Activated CD4-positive, alpha-beta T cell treated with anti-CD3 and anti-CD28 coated beads, Interleukin-2, amount 10 ng/mL, durations not matched to agents 7 days and 5 days (primary cell): Measurements from ENCODE around the gene EAF1. TPM values are rescaled to one million over a fixed set of nuclear protein-coding genes. Genes with fewer than 3 reads are reported as not detected.
"Not testable (repeated sequence)": the region's sequence is repeated elsewhere in the genome, so short reads cannot be mapped to it uniquely, and the experiment has no call there.

Source experiments
- CTCF ChIA-PET: fragments of 350-600 bp; sonication (Branson Sonifier 250); formaldehyde crosslinking; loops from one replicate; lab custom pipeline; 2021; ENCODE audit warnings: antibody characterized with exemption; lab: Charles Lee
- POLR2A ChIA-PET: fragments of 350-600 bp; sonication (Branson Sonifier 250); formaldehyde crosslinking; loops from one replicate; lab custom pipeline; 2021; ENCODE audit warnings: antibody characterized with exemption; lab: Charles Lee
- DNase-seq: peaks from one replicate; pipeline ENCODE4 v3.0.0-alpha.2; 2020
- H3K27ac Mint-ChIP-seq: one replicate; pipeline ENCODE4 v1.8.0; 2021; ENCODE audit warnings: mild to moderate bottlenecking, moderate library complexity, mixed read lengths
- H3K27me3 Mint-ChIP-seq: one replicate; pipeline ENCODE4 v1.8.0; 2021; ENCODE audit warnings: mixed read lengths
- H3K36me3 Mint-ChIP-seq: one replicate; pipeline ENCODE4 v1.8.0; 2021; ENCODE audit warnings: low read depth, mixed read lengths
- H3K4me1 Mint-ChIP-seq: one replicate; pipeline ENCODE4 v1.8.0; 2021; ENCODE audit warnings: mixed read lengths
- H3K4me3 Mint-ChIP-seq: one replicate; pipeline ENCODE4 v1.8.0; 2021; ENCODE audit warnings: mild to moderate bottlenecking, moderate library complexity, mixed read lengths
- H3K9me3 Mint-ChIP-seq: one replicate; pipeline ENCODE4 v1.8.0; 2021; ENCODE audit warnings: mixed read lengths
- total RNA-seq, 2 experiments: library from RNA; stranded (reverse); gene quantifications; one replicate each; pipeline ENCODE4 v1.2.3, GENCODE V29; 2021

EAF1 gene
- total RNA-seq, 2 experiments from 2014 or later = 30.6 to 32.5 TPM

GRCh38 chr3:15410966-15411365 is 16.4 kb upstream of the EAF1 start:
- H3K9me3 Mint-ChIP-seq, H3K4me1 Mint-ChIP-seq, H3K27me3 Mint-ChIP-seq, H3K27ac Mint-ChIP-seq, DNase-seq, H3K4me3 Mint-ChIP-seq, CTCF ChIA-PET: not testable (repeated sequence)
- H3K36me3 Mint-ChIP-seq = peaks cover 37% of the 10 kb centered on the region
- POLR2A ChIA-PET = interaction anchor here (0.6 kb wide), 1 partner anchor 31 kb away, joined by 3 read pairs; no protein-coding TSS in a partner anchor

- no peaks in the 10 kb centered on the region for H3K27me3 Mint-ChIP-seq
- H3K27ac Mint-ChIP-seq = no peak overlapping the region
- ChIA-PET POLR2A (no interaction called here), CTCF (no interaction called here)
- peaks cover 31% of the 10 kb centered on the region for H3K36me3 Mint-ChIP-seq
- H3K4me1 Mint-ChIP-seq = peaks cover 20% of the 10 kb centered on the region
- no peaks in the 10 kb centered on the region for H3K9me3 Mint-ChIP-seq
- DNase-seq = no peak
- H3K4me3 Mint-ChIP-seq = no peak overlapping the region
Measured at GRCh38 chr3:15420871-15421270, 6.5 kb upstream of the EAF1 start.

- peak overlapping the region; percentile 89 for H3K4me3 Mint-ChIP-seq
- H3K27ac Mint-ChIP-seq = peak overlapping the region; percentile 90
- ChIA-PET POLR2A (no interaction called here), CTCF (interaction anchor here (1.2 to 1.3 kb wide), 2 partner anchors 13 to 21 kb away, joined by 4 to 6 read pairs; no protein-coding TSS in a partner anchor)
- H3K36me3 Mint-ChIP-seq = peaks cover 55% of the 10 kb centered on the region
- H3K4me1 Mint-ChIP-seq = peaks cover 51% of the 10 kb centered on the region
- H3K27me3 Mint-ChIP-seq = no peaks in the 10 kb centered on the region
- no peaks in the 10 kb centered on the region for H3K9me3 Mint-ChIP-seq
- DNase-seq = no peak
Measured at GRCh38 chr3:15426579-15427118, 749 bp upstream of the EAF1 start.

- Mint-ChIP-seq H3K9me3 (no peaks in the 10 kb centered on the region), H3K4me3 (peak overlapping the region; percentile 89), H3K4me1 (peaks cover 54% of the 10 kb centered on the region), H3K27ac (peak overlapping the region; percentile 90), H3K27me3 (no peaks in the 10 kb centered on the region), H3K36me3 (peaks cover 54% of the 10 kb centered on the region)
- ChIA-PET CTCF (interaction anchor here (0.6 kb wide), 1 partner anchor 24 kb away, joined by 3 read pairs; no protein-coding TSS in a partner anchor), POLR2A (no interaction called here)
- no peak for DNase-seq
Measured at GRCh38 chr3:15427981-15428380, 583 bp downstream of the EAF1 start.

GRCh38 chr3:15428539-15428938 is 1.1 kb downstream of the EAF1 start:
- Mint-ChIP-seq H3K27ac (peak overlapping the region; percentile 90), H3K27me3 (no peaks in the 10 kb centered on the region), H3K9me3 (no peaks in the 10 kb centered on the region), H3K4me1 (peaks cover 56% of the 10 kb centered on the region), H3K36me3 (peaks cover 57% of the 10 kb centered on the region), H3K4me3 (peak overlapping the region; percentile 89)
- no peak for DNase-seq
- ChIA-PET CTCF (no interaction called here), POLR2A (no interaction called here)

- CTCF ChIA-PET = interaction anchor here (0.7 to 1.1 kb wide), 2 partner anchors 15 to 22 kb away, joined by 5 read pairs; no protein-coding TSS in a partner anchor
Measured at GRCh38 chr3:15429080-15429479, 1.7 kb downstream of the EAF1 start.

GRCh38 chr3:15430624-15431023 is 3.2 kb downstream of the EAF1 start:
- H3K4me3 Mint-ChIP-seq = no peak overlapping the region
- H3K27me3 Mint-ChIP-seq = no peaks in the 10 kb centered on the region
- no peak for DNase-seq
- no peaks in the 10 kb centered on the region for H3K9me3 Mint-ChIP-seq
- ChIA-PET CTCF (interaction anchor here (0.6 to 1.6 kb wide), 8 partner anchors 9 to 663 kb away, joined by 3 to 8 read pairs (median 3); no protein-coding TSS in a partner anchor), POLR2A (interaction anchor here (0.6 to 1.0 kb wide), 2 partner anchors 204 to 431 kb away, joined by 3 to 5 read pairs; no protein-coding TSS in a partner anchor)
- peaks cover 63% of the 10 kb centered on the region for H3K36me3 Mint-ChIP-seq
- H3K4me1 Mint-ChIP-seq = peaks cover 50% of the 10 kb centered on the region
- no peak overlapping the region for H3K27ac Mint-ChIP-seq

More at GRCh38 chr3:15429080-15429479, 1.7 kb downstream of the EAF1 start:
- Mint-ChIP-seq H3K27ac (no peak overlapping the region), H3K4me3 (peak overlapping the region; percentile 89), H3K4me1 (peaks cover 56% of the 10 kb centered on the region), H3K9me3 (no peaks in the 10 kb centered on the region), H3K27me3 (no peaks in the 10 kb centered on the region), H3K36me3 (peaks cover 61% of the 10 kb centered on the region)
- DNase-seq = no peak
- POLR2A ChIA-PET = no interaction called here

GRCh38 chr3:15431256-15431837 is 3.9 kb downstream of the EAF1 start:
- POLR2A ChIA-PET = no interaction called here
- no peak overlapping the region for H3K4me3 Mint-ChIP-seq
- H3K9me3 Mint-ChIP-seq = no peaks in the 10 kb centered on the region
- peaks cover 60% of the 10 kb centered on the region for H3K36me3 Mint-ChIP-seq
- H3K27ac Mint-ChIP-seq = no peak overlapping the region
- H3K4me1 Mint-ChIP-seq = peaks cover 43% of the 10 kb centered on the region
- no peaks in the 10 kb centered on the region for H3K27me3 Mint-ChIP-seq
- DNase-seq = no peak
- CTCF ChIA-PET = interaction anchor here (0.6 to 1.6 kb wide), 8 partner anchors 8 to 228 kb away, joined by 3 to 8 read pairs (median 3); partner anchors contain the start of gene CAPN7

- H3K4me1 Mint-ChIP-seq = peaks cover 33% of the 10 kb centered on the region
- H3K27ac Mint-ChIP-seq = no peak overlapping the region
- ChIA-PET CTCF (interaction anchor here (0.9 to 1.8 kb wide), 3 partner anchors 9 to 181 kb away, joined by 3 to 5 read pairs (median 4); no protein-coding TSS in a partner anchor), POLR2A (no interaction called here)
- no peak overlapping the region for H3K4me3 Mint-ChIP-seq
- no peaks in the 10 kb centered on the region for H3K9me3 Mint-ChIP-seq
- no peaks in the 10 kb centered on the region for H3K27me3 Mint-ChIP-seq
- peaks cover 68% of the 10 kb centered on the region for H3K36me3 Mint-ChIP-seq
- no peak for DNase-seq
Measured at GRCh38 chr3:15433531-15433930, 6.1 kb downstream of the EAF1 start.

- Mint-ChIP-seq H3K4me1 (peaks cover 32% of the 10 kb centered on the region), H3K36me3 (peaks cover 71% of the 10 kb centered on the region), H3K9me3 (no peaks in the 10 kb centered on the region), H3K27me3 (no peaks in the 10 kb centered on the region), H3K27ac (no peak overlapping the region), H3K4me3 (no peak overlapping the region)
- CTCF ChIA-PET = interaction anchor here (1.0 to 1.8 kb wide), 3 partner anchors 10 to 13 kb away, joined by 3 to 5 read pairs (median 3); no protein-coding TSS in a partner anchor
- POLR2A ChIA-PET = no interaction called here
- no peak for DNase-seq
Measured at GRCh38 chr3:15434756-15435155, 7.4 kb downstream of the EAF1 start.

GRCh38 chr3:15436246-15436645 is 8.8 kb downstream of the EAF1 start:
- peaks cover 79% of the 10 kb centered on the region for H3K36me3 Mint-ChIP-seq

GRCh38 chr3:15438983-15439382 is 11.6 kb downstream of the EAF1 start:
- no peak overlapping the region for H3K27ac Mint-ChIP-seq
- no peak for DNase-seq
- CTCF ChIA-PET = interaction anchor here (1.0 to 1.2 kb wide), 2 partner anchors 8 to 13 kb away, joined by 4 to 6 read pairs; no protein-coding TSS in a partner anchor
- H3K9me3 Mint-ChIP-seq = no peaks in the 10 kb centered on the region
- no peak overlapping the region for H3K4me3 Mint-ChIP-seq
- H3K4me1 Mint-ChIP-seq = peaks cover 23% of the 10 kb centered on the region
- peaks cover 88% of the 10 kb centered on the region for H3K36me3 Mint-ChIP-seq
- POLR2A ChIA-PET = no interaction called here
- no peaks in the 10 kb centered on the region for H3K27me3 Mint-ChIP-seq

More at GRCh38 chr3:15436246-15436645, 8.8 kb downstream of the EAF1 start:
- CTCF ChIA-PET = interaction anchor here (1.3 kb wide), 1 partner anchor 26 kb away, joined by 4 read pairs; no protein-coding TSS in a partner anchor
- Mint-ChIP-seq H3K27me3 (no peaks in the 10 kb centered on the region), H3K27ac (peak overlapping the region; percentile 69), H3K4me1 (peaks cover 33% of the 10 kb centered on the region), H3K9me3 (no peaks in the 10 kb centered on the region), H3K4me3 (no peak overlapping the region)
- POLR2A ChIA-PET = no interaction called here
- DNase-seq = no peak

- H3K36me3 Mint-ChIP-seq = peaks cover 84% of the 10 kb centered on the region
- no peak for DNase-seq
- peaks cover 23% of the 10 kb centered on the region for H3K4me1 Mint-ChIP-seq
- H3K4me3 Mint-ChIP-seq = no peak overlapping the region
- ChIA-PET CTCF (interaction anchor here (1.0 to 1.2 kb wide), 2 partner anchors 9 to 13 kb away, joined by 4 to 6 read pairs; no protein-coding TSS in a partner anchor), POLR2A (no interaction called here)
- no peak overlapping the region for H3K27ac Mint-ChIP-seq
- no peaks in the 10 kb centered on the region for H3K9me3 Mint-ChIP-seq
- H3K27me3 Mint-ChIP-seq = no peaks in the 10 kb centered on the region
Measured at GRCh38 chr3:15439476-15439875, 12.1 kb downstream of the EAF1 start.
